Right lobe of liver (tissue), 6 donors: ENCODE measurements around the gene FOSL2. TPM values are rescaled to one million over a fixed set of nuclear protein-coding genes. Genes with fewer than 3 reads are reported as not detected.

Source experiments
- ATAC-seq, 4 donors: fragments of 200-7000 bp; cut with Tn5 transposase; one replicate each; pipeline ENCODE4 v1.9.1; 2020; ENCODE audit warnings: mild to moderate bottlenecking in 4 of 4, moderate library complexity in 4 of 4
- DNase-seq, 3 donors: peaks; one replicate each; pipeline ENCODE4 v3.0.0-alpha.2; 2020
- H3K27ac ChIP-seq, 3 donors: fragments of 200-600 bp; one replicate each; pipeline ENCODE4 v1.8.0; 2022
- H3K27me3 ChIP-seq, 2 donors: fragments of 200-600 bp; one replicate each; pipeline ENCODE4 v1.8.0; 2022
- H3K36me3 ChIP-seq, 4 donors: fragments of 200-600 bp; sonication (generic) in 1 of 4; one replicate each; pipeline versions ENCODE4 v1.5.1 to v1.8.0; 2017 to 2022; ENCODE audit warnings: control low read depth in 1 of 4
- H3K4me1 ChIP-seq, 4 donors: fragments of 200-600 bp; sonication (generic) in 1 of 4; one replicate each; pipeline versions ENCODE4 v1.5.1 to v1.8.0; 2017 to 2022; ENCODE audit warnings: control low read depth in 1 of 4
- H3K4me3 ChIP-seq, 3 donors: fragments of 200-600 bp; one replicate each; pipeline ENCODE4 v1.8.0; 2022
- H3K9me3 ChIP-seq, 4 donors: fragments of 200-600 bp; sonication (generic) in 1 of 4; one replicate each; pipeline versions ENCODE4 v1.5.1 to v1.8.0; 2017 to 2022; ENCODE audit warnings: control low read depth in 1 of 4
- CTCF ChIP-seq, 4 donors: fragments of 200-600 bp in 3 of 4; fragments of 450-650 bp in 1 of 4; IDR thresholded peaks; one replicate each; pipeline versions ENCODE4 v1.5.1 to v1.8.0; 2016 to 2022; ENCODE audit warnings: antibody characterized with exemption in 4 of 4, mild to moderate bottlenecking in 2 of 4
- POLR2A ChIP-seq: fragments of 450-650 bp; IDR thresholded peaks from one replicate; pipeline ENCODE4 v1.6.1; 2017; ENCODE audit warnings: antibody characterized with exemption, mild to moderate bottlenecking
- WGBS: methylation state at CpG from one replicate; pipeline ENCODE4 v1.1.6; 2018; ENCODE audit warnings: low coverage, low lambda C conversion rate; ENCODE audit not compliant: insufficient coverage; ENCODE audit errors: missing lambda C conversion rate; 5-methylcytosine and 5-hydroxymethylcytosine counted together
- intact Hi-C, 2 donors: fragments of 100-400 bp; cut with DNase I; formaldehyde crosslinking; loops; one replicate each; pipeline versions ENCODE4 v1.11.2 to v1.14.1; 2022
- total RNA-seq, 6 experiments: library from RNA; depleted of rRNA in 2 of 6; stranded (reverse); fragments of >200 nt in 2 of 6; fragmentation: NEBNext Ultra II Directional in 3 of 6; extraction: Animal tissue kit (Norgen Biotek cat#: 25700) in 3 of 6; gene quantifications; one replicate each; pipeline versions ENCODE4 v1.1.0 to v1.2.4, GENCODE V29; 2016 to 2023
- donor health status: DM: no; HTN: yes; CAD: no.
- donor health status: DM: no; HTN: no; CAD: no.
- donor health status: DM: no; HTN: no; CAD: no.
- donor health status: DM: no; HTN: yes; CAD: no.
- donor health status: DM: no; HTN: yes; CAD: no.

Gene FOSL2
- total RNA-seq, 6 experiments from 2014 or later, result 8.1 to 70.7 (median 14.9) TPM

GRCh38 chr2:28363686-28364280 lies 28.9 kb upstream of the FOSL2 start:
- TF ChIP-seq CTCF (IDR thresholded peaks at IDR 0.05) (no peak), POLR2A (no peak)
- Histone ChIP-seq H3K27ac (no peak overlapping the region), H3K36me3 (no peaks in the 10 kb centered on the region), H3K4me1 (peaks cover 0 to 3% (median 0%) of the 10 kb centered on the region in 4 donors), H3K4me3 (no peak overlapping the region), H3K27me3 (no peaks in the 10 kb centered on the region), H3K9me3 (no peaks in the 10 kb centered on the region)
- intact Hi-C loops, result no loop called here
- WGBS, result 87% methylated on average over 7 of the region's 11 CpGs
- ATAC-seq (no peak), DNase-seq (no peak)

- Histone ChIP-seq H3K4me1 (peaks cover 0 to 3% (median 0%) of the 10 kb centered on the region in 4 donors), H3K27ac (no peak overlapping the region), H3K27me3 (no peaks in the 10 kb centered on the region), H3K4me3 (no peak overlapping the region), H3K9me3 (no peaks in the 10 kb centered on the region), H3K36me3 (no peaks in the 10 kb centered on the region)
- ATAC-seq (no peak), DNase-seq (no peak)
- 95% methylated on average over 3 of the region's 3 CpGs for WGBS
- TF ChIP-seq POLR2A, result no peak
- TF ChIP-seq CTCF (IDR thresholded peaks at IDR 0.05), result no peak
- intact Hi-C loops, result no loop called here
Observed at GRCh38 chr2:28364610-28365009, 28.0 kb upstream of the FOSL2 start.

GRCh38 chr2:28365158-28365557 lies 27.5 kb upstream of the FOSL2 start:
- ATAC-seq (no peak), DNase-seq (no peak)
- no peaks in the 10 kb centered on the region for H3K27me3 ChIP-seq
- no peak overlapping the region for H3K27ac ChIP-seq
- TF ChIP-seq CTCF (IDR thresholded peaks at IDR 0.05) (no peak), POLR2A (no peak)
- intact Hi-C loops, result no loop called here
- 70% methylated on average over 2 of the region's 8 CpGs for WGBS
- peaks cover 0 to 5% (median 0%) of the 10 kb centered on the region in 4 donors for H3K4me1 ChIP-seq
- no peaks in the 10 kb centered on the region for H3K36me3 ChIP-seq
- H3K9me3 ChIP-seq, result no peaks in the 10 kb centered on the region
- H3K4me3 ChIP-seq, result no peak overlapping the region

- H3K27ac ChIP-seq, result no peak overlapping the region
Observed at GRCh38 chr2:28366149-28366495, 26.5 kb upstream of the FOSL2 start.

More at GRCh38 chr2:28366149-28366495, 26.5 kb upstream of the FOSL2 start:
- Histone ChIP-seq H3K9me3 (no peaks in the 10 kb centered on the region), H3K4me1 (peaks cover 0 to 14% (median 0%) of the 10 kb centered on the region in 4 donors), H3K4me3 (no peak overlapping the region), H3K36me3 (no peaks in the 10 kb centered on the region), H3K27me3 (no peaks in the 10 kb centered on the region)
- intact Hi-C loops, result no loop called here
- no CpG with 5 or more reads among the region's 10 CpGs for WGBS
- DNase-seq (no peak), ATAC-seq (no peak)
- TF ChIP-seq POLR2A (no peak), CTCF (IDR thresholded peaks at IDR 0.05) (no peak)
